T-helper 1 cell treated with Interleukin-12 subunit alpha and Interleukin-12 subunit beta and Interleukin-4 antibody, amounts not matched to agents 30 μg/mL and 1 μg/mL, for 36 hours (primary cell): ENCODE results near the gene SRSF1.

ENCODE experiments used
- H3K27ac Mint-ChIP-seq: one replicate; pipeline ENCODE4 v1.8.0; 2021; ENCODE audit warnings: mild to moderate bottlenecking, mixed read lengths
- H3K27me3 Mint-ChIP-seq: one replicate; pipeline ENCODE4 v1.8.0; 2021; ENCODE audit warnings: low read depth, mixed read lengths
- H3K36me3 Mint-ChIP-seq: one replicate; pipeline ENCODE4 v1.8.0; 2021; ENCODE audit warnings: low read depth, mixed read lengths
- H3K4me1 Mint-ChIP-seq: one replicate; pipeline ENCODE4 v1.8.0; 2021; ENCODE audit warnings: low read depth, mixed read lengths
- H3K4me3 Mint-ChIP-seq: one replicate; pipeline ENCODE4 v1.8.0; 2021; ENCODE audit warnings: mild to moderate bottlenecking, moderate library complexity, mixed read lengths
- H3K9me3 Mint-ChIP-seq: one replicate; pipeline ENCODE4 v1.8.0; 2021; ENCODE audit warnings: mixed read lengths

The SRSF1 gene

DNA sequence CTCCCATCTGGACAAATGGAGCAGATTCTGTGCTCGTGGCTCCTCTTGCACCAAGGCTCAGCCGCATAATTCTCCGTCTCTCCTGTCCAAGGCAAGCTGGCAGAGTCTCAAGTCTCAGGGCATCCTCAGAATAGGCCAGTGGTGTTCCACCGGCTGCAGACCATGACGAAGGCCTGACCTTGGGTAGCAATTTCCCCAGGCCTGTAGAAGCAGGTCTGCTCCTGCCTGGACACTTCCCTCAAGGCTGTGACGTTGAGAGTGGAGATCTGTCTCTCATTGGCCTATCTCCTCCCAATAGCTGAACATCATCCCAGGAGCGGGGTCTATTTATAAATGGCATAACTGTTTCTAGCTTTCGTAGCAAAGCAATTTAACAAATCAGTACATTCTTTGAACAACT, 33.3 kb upstream of the SRSF1 start:
- Mint-ChIP-seq H3K4me1 (no peaks in the 10 kb centered on the region), H3K4me3 (no peak overlapping the region), H3K36me3 (no peaks in the 10 kb centered on the region), H3K27me3 (peaks cover 45% of the 10 kb centered on the region), H3K9me3 (no peaks in the 10 kb centered on the region), H3K27ac (no peak overlapping the region)

DNA sequence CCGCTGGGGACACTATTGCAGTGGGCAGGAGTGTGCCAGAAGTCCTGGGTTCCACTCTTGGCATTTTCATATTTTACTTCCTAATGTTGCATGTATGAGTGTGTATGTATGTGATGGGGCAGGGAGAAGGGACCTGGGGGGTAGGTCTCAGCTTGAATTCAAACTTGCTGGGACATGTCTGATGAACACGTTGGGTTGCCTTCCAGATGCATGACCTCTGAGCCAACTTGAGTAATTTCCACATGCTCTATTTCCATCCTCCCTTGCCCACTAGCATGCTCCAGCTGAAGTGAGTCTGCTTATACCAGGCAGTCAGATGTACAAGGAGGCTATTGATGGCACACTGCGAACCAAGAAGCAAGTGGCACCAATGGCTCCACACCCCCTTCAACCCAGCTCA, 32.9 kb upstream of the SRSF1 start:
- Mint-ChIP-seq H3K9me3 (no peaks in the 10 kb centered on the region), H3K27ac (no peak overlapping the region), H3K4me1 (no peaks in the 10 kb centered on the region), H3K27me3 (peaks cover 45% of the 10 kb centered on the region), H3K36me3 (no peaks in the 10 kb centered on the region), H3K4me3 (no peak overlapping the region)

GRCh38 chr17:58032691-58033415, 25.8 kb upstream of the SRSF1 start:
- H3K36me3 Mint-ChIP-seq = no peaks in the 10 kb centered on the region
- H3K27me3 Mint-ChIP-seq = peaks cover 33% of the 10 kb centered on the region
- no peaks in the 10 kb centered on the region for H3K4me1 Mint-ChIP-seq
- no peak overlapping the region for H3K4me3 Mint-ChIP-seq
- H3K27ac Mint-ChIP-seq = no peak overlapping the region
- peaks cover 7% of the 10 kb centered on the region for H3K9me3 Mint-ChIP-seq

DNA sequence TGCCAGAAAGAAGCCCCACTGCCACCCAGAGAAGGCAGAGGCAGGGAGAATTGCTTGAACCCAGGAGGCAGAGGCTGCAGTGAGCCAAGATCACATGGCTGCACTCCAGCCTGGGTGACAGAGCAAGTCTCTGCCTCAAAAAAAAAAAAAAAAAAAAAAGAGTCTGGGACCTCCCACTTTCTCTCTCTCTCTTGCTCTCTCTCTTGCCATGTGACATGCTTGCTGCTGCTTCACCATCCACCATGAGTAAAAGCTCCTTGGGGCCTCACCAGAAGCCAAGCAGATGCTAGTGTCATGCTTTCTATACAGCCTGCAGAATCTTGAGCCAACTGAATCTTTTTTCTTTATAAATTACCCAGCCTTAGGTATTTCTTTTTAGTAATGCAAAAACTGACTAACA, 21.5 kb upstream of the SRSF1 start:
- Mint-ChIP-seq H3K4me3 (no peak overlapping the region), H3K27me3 (peaks cover 55% of the 10 kb centered on the region), H3K27ac (no peak overlapping the region), H3K9me3 (peaks cover 7% of the 10 kb centered on the region), H3K4me1 (no peaks in the 10 kb centered on the region), H3K36me3 (no peaks in the 10 kb centered on the region)

DNA sequence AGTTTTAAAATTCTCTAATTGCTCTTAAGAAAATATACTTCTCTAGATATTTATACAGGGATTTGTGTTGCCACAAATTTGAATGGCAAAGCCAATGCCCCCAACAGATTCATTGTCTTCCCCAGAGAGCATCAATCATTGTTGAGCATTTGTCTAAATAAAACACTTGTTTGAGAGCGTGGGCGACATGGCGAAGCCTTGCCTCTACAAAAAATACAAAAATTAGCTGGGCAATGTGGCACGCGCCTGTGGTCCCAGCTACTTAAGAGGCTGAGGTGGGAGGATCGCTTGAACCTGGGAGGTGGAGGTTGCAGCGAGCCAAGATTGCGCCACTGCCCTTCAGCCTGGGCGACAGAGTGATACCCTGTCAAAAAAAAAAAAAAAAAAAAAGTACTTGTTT, 13.4 kb upstream of the SRSF1 start:
- H3K4me3 Mint-ChIP-seq = no peak overlapping the region
- no peaks in the 10 kb centered on the region for H3K4me1 Mint-ChIP-seq
- no peaks in the 10 kb centered on the region for H3K9me3 Mint-ChIP-seq
- no peaks in the 10 kb centered on the region for H3K36me3 Mint-ChIP-seq
- peaks cover 24% of the 10 kb centered on the region for H3K27me3 Mint-ChIP-seq
- H3K27ac Mint-ChIP-seq = no peak overlapping the region

- Mint-ChIP-seq H3K36me3 (no peaks in the 10 kb centered on the region), H3K27me3 (peaks cover 16% of the 10 kb centered on the region), H3K27ac (no peak overlapping the region), H3K4me1 (no peaks in the 10 kb centered on the region), H3K9me3 (no peaks in the 10 kb centered on the region), H3K4me3 (no peak overlapping the region)
Observed at GRCh38 chr17:58019521-58019920, 12.5 kb upstream of the SRSF1 start.

DNA sequence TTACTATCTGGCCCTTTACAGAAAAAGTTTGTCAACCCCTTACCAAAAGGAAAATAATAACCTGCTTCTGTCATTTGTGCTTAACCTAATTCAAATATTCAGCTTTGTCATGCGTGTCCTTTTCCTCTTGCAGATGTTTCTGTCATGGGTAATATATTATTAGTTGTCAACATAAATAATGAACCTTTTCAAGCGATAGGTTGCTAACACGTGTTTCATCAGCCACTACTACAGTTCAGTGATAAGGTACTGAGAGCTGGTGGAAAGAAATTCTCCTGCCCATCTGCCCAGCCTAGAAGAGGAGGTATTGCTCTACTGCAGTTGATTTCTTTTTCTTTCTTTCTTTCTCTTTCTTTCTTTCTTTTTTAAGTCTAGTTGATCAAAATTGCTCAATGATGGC, 12.0 kb upstream of the SRSF1 start:
- H3K27ac Mint-ChIP-seq = no peak overlapping the region
- H3K9me3 Mint-ChIP-seq = no peaks in the 10 kb centered on the region
- H3K36me3 Mint-ChIP-seq = no peaks in the 10 kb centered on the region

DNA sequence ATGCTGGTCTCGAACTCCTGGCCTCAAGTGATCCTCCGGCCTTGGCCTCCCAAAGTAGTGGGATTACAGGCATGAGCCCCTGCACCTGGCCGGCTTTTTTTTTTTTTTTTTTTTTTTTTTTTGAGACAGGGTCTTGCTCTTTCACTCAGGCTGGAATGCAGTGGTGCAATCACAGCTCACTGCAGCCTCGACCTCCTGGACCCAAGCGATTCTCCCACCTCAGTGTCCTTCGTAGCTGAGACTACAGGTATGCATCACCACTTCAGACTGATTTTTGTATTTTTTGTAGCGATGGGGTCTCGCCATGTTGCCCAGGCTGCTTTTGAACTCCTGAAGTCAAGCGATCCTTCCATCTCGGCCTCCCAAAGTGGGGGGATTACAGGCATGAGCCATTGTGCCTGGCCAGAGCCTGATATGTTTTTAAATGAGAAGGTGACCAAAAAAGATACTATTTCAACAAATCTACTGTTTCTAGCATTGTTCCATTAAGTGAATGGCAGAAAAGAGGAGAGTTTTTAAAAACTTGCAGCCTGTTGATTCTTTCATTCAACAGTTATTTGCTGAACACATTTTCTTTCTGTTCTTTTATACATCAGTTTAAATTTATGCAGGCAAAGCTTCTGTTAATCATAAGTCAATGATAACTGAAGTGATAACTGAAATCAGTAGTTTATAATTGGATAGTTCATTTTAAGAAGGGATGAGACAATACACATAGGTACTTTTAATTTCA, 3.2 kb upstream of the SRSF1 start:
- Mint-ChIP-seq H3K27ac (no peak overlapping the region), H3K4me3 (no peak overlapping the region), H3K27me3 (peaks cover 8% of the 10 kb centered on the region), H3K36me3 (peaks cover 20% of the 10 kb centered on the region), H3K9me3 (no peaks in the 10 kb centered on the region), H3K4me1 (peaks cover 11% of the 10 kb centered on the region)

More for the DNA sequence above, 12.0 kb upstream of the SRSF1 start:
- Mint-ChIP-seq H3K4me3 (no peak overlapping the region), H3K27me3 (peaks cover 17% of the 10 kb centered on the region), H3K4me1 (no peaks in the 10 kb centered on the region)

GRCh38 chr17:58007781-58008706, 998 bp upstream of the SRSF1 start:
- Mint-ChIP-seq H3K27me3 (peaks cover 3% of the 10 kb centered on the region), H3K27ac (peak overlapping the region; percentile 98), H3K4me3 (peak overlapping the region; percentile 98), H3K4me1 (peaks cover 28% of the 10 kb centered on the region), H3K9me3 (no peaks in the 10 kb centered on the region), H3K36me3 (peaks cover 36% of the 10 kb centered on the region)

- Mint-ChIP-seq H3K4me1 (peaks cover 35% of the 10 kb centered on the region), H3K4me3 (peak overlapping the region; percentile 98), H3K36me3 (peaks cover 46% of the 10 kb centered on the region), H3K27me3 (no peaks in the 10 kb centered on the region), H3K9me3 (no peaks in the 10 kb centered on the region), H3K27ac (peak overlapping the region; percentile 98)
Observed at GRCh38 chr17:58006560-58006923, 504 bp downstream of the SRSF1 start.

- Mint-ChIP-seq H3K36me3 (peaks cover 46% of the 10 kb centered on the region), H3K4me3 (peak overlapping the region; percentile 98), H3K9me3 (no peaks in the 10 kb centered on the region), H3K4me1 (peaks cover 40% of the 10 kb centered on the region), H3K27me3 (no peaks in the 10 kb centered on the region), H3K27ac (peak overlapping the region; percentile 98)
Observed at GRCh38 chr17:58005728-58006559, 1.1 kb downstream of the SRSF1 start.

DNA sequence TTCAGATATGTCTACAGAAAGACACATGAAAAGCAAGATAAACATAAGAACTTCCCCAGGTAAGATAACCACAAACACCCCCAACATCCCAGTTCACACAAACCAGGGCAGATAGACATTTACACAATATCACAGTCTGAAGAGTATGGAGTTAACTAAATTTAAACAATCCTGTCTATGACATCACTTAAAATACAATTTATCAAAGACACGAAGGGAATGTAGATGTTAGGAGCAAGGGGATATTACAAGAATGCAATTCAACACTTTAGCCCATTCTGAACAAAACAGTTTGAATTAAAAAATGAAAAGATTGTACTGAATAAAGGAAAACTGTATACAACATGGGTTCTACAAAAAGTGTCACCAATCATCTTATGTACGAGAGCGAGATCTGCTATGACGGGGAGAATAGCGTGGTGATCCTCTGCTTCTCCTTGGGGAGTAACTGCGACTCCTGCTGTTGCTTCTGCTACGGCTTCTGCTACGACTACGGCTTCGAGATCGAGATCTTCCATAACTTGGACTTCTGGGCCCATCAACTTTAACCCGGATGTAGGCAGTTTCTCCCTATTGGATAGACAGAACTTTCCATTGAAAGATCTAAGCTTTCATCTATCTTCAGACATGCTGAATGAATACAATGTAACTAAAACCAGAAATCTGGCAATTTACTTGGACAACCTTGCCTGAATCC, 1.9 kb downstream of the SRSF1 start:
- H3K36me3 Mint-ChIP-seq = peaks cover 48% of the 10 kb centered on the region
- no peaks in the 10 kb centered on the region for H3K27me3 Mint-ChIP-seq
- H3K4me1 Mint-ChIP-seq = peaks cover 42% of the 10 kb centered on the region
- peak overlapping the region; percentile 98 for H3K4me3 Mint-ChIP-seq
- H3K27ac Mint-ChIP-seq = peak overlapping the region; percentile 65
- H3K9me3 Mint-ChIP-seq = no peaks in the 10 kb centered on the region

DNA sequence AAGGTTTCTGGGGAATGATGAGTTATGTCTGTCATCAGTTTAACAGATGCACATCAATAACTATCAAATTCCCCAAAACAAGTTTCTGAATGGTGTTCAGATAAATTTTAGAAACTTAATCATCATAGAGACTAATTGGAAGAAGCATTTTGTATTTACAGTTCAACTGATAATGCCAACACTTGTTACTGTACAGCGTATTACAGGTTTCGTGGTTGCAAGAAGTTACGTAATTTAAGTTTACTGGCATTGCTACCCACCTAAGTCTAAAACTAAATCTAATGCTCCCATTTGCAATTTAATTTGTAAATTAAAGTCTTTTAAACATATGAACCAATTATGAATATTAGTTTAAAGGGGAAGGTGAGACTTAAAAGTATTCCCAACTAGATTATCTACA, 3.0 kb downstream of the SRSF1 start:
- H3K4me1 Mint-ChIP-seq = peaks cover 47% of the 10 kb centered on the region
- H3K9me3 Mint-ChIP-seq = no peaks in the 10 kb centered on the region
- H3K36me3 Mint-ChIP-seq = peaks cover 52% of the 10 kb centered on the region
- H3K4me3 Mint-ChIP-seq = no peak overlapping the region
- no peak overlapping the region for H3K27ac Mint-ChIP-seq
- no peaks in the 10 kb centered on the region for H3K27me3 Mint-ChIP-seq
